Cardiac fibroblast (primary cell): ENCODE measurements around the gene CHRNA4.

ENCODE experiments used
- DNase-seq, 2 donors: peaks; one replicate each; pipeline versions ENCODE4 v3.0.0 to v3.0.0-alpha.2; 2010; ENCODE audit warnings: low read depth in 2 of 2
- H3K4me3 ChIP-seq, 2 donors: replicated peaks in 1 of 2; 1 replicate in 1 of 2; 2 replicates in 1 of 2; pipeline ENCODE4 v1.5.1; 2011; ENCODE audit warnings: low read depth in 2 of 2, low read length in 2 of 2, mild to moderate bottlenecking in 2 of 2, moderate library complexity in 1 of 2
- CTCF ChIP-seq: IDR thresholded peaks from one replicate; pipeline ENCODE4 v1.5.1; 2011; ENCODE audit warnings: low read depth, mild to moderate bottlenecking, low read length, inconsistent platforms

Gene CHRNA4

DNA sequence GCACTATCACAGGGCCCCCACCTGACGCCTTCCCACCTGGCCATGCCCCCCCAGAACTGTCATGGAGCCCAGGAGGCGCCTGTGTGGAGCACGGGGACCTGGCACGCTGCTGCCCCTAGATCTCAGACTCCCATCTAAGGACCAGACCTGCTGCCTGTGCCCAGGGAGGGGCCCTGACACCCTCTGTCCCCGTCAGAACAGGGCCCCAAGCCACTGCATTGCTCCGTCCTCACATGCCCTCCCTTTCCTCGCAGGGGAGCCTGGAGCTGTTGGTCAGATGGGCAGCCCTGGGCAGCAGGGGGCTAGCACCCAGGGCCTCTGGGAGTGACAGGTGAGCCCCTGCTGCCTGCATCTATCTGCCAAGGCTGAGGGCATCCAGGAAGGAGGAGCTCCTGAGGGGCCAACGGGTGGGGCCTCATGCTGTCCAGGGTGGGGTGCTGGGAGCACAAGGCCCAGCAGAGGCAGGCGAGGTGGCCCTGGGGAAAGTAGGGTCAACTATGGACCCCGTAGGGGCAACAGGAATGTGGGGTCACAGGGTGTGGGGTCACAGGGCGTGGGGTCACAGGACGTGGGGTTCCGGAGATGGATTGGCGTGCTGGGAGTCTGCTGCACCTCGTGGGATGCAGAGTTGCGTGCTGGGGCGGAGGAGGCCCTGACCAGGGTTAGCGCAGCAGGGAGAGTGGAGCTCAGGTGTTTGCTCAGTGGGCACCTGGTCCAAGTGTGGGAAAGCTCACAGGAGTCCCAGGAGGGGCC lies 31.6 kb downstream of the CHRNA4 start:
- H3K4me3 ChIP-seq: no peak overlapping the region
- no peak for TF ChIP-seq CTCF
- no peak for DNase-seq

GRCh38 chr20:63328718-63329275 lies 32.4 kb downstream of the CHRNA4 start:
- no peak for DNase-seq
- no peak for TF ChIP-seq CTCF
- H3K4me3 ChIP-seq: no peak overlapping the region

- no peak overlapping the region for H3K4me3 ChIP-seq
- no peak for DNase-seq
- TF ChIP-seq CTCF: no peak
Measured at GRCh38 chr20:63328026-63328700, 33.0 kb downstream of the CHRNA4 start.

DNA sequence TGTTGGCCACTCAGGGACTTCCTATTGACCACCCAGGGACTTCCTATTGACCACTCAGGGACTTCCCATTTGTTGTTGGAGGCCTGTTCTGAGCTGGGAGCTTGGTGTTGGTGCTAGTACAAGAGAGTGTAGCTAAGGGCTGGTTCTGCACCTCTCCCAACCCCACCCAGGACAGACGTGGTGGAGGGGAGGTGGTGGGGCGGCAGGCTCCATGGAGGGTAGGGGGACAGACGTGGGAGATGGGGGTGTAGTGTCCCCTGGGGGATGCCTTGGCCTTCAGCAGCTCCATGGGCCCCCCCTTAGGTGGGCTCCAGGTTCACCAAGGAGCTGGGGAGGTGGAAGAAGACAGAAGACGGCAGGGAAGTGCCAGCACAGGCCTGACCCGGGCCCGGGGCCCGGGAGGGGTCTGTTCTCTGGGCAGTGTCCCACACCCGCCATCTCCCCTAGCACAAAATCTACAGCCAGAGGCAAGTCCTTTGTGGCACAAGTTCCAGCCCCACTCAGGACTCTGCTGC lies 33.9 kb downstream of the CHRNA4 start:
- no peak for TF ChIP-seq CTCF
- DNase-seq: no peak
- no peak overlapping the region for H3K4me3 ChIP-seq

DNA sequence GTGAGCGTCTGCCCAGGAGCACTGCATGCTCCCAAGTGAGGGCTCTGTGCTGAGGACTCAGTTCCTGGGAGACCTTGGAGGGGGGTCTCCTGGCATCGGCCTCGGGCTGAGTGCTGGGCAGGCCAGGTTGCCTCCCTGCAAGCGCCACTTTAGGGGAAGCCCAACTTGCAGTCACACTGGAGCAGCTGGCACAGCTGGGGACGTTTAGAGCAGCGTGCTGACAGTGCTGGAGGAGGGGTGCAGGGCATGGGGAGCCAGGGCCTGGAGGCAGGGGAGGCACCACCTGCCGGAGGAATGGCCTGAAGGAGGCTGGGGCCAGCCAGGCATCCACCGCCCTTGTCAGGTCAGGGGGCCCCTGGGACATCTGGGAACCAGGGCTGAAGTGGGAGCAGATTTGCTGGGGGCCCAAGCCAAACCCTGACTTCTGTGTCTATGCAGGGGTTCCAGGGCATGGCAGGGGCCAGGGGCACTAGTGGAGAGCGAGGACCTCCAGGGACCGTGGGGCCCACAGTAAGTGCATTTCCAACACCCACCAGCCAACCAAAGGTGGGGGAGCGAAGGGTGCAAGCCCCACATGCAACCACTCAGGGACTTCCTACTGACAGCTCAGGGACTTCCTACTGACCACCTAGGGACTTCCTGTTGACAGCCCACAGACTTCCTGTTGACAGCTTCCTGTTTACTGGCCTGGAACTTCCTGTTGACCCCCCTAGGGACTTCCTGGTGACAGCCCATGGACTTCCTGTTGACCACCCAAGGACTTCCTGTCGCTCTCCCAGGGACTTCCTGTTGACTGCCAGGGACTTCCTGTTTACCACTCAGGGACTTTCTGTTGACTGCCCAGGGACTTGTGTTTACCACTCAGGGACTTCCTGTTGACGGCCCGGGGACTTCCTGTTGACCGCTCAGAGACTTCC lies 34.6 kb downstream of the CHRNA4 start:
- no peak for DNase-seq
- TF ChIP-seq CTCF: no peak
- H3K4me3 ChIP-seq: no peak overlapping the region

DNA sequence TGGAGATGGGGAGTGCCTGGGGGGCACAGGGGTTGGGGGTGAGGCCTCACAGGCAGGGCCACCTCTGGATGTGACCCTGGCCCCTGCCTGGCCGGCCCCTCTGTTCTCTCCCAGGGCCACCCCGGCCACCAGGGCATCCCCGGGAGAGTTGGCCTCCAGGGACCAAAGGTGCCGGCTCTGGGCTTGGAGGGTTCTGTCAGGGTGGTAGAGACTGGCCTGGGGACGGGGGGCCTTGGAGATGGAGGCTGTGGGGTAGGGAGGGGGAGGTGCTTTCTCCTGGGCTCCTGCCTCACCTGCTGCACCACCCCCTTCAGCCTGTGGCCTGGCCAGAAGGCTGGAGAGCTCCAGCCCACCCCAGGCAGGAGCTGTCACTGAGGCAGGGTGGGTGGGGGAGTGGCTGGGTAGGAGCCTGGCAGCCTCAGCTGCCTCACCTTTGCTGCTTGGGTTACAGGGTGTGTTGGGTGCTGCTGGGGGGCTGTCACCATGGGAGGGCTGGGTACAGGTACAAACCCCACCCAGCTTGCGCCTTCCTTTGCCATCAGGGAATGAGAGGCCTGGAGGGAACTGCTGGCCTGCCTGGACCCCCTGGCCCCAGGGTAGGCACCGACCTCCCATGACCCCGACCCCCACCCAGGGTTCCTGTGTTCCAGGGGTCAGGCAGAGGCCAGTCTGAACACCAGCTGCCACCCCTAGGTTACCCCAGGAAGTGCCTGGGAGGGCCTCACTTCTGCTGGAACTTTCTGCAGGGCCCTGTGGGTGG lies 35.4 kb downstream of the CHRNA4 start:
- TF ChIP-seq CTCF: no peak
- DNase-seq: no peak
- no peak overlapping the region for H3K4me3 ChIP-seq
